GM12892 (cell line): ENCODE results near the gene KCNT1.

Experiments
- POLR2A ChIP-seq: IDR thresholded peaks from 2 replicates; pipeline ENCODE4 v1.6.1; 2011; ENCODE audit warnings: low read depth, low read length, control low read depth
- TAF1 ChIP-seq: IDR thresholded peaks from 2 replicates; pipeline ENCODE4 v1.6.1; 2011; ENCODE audit warnings: low read depth, mild to moderate bottlenecking, control low read depth, low read length, borderline replicate concordance

DNA sequence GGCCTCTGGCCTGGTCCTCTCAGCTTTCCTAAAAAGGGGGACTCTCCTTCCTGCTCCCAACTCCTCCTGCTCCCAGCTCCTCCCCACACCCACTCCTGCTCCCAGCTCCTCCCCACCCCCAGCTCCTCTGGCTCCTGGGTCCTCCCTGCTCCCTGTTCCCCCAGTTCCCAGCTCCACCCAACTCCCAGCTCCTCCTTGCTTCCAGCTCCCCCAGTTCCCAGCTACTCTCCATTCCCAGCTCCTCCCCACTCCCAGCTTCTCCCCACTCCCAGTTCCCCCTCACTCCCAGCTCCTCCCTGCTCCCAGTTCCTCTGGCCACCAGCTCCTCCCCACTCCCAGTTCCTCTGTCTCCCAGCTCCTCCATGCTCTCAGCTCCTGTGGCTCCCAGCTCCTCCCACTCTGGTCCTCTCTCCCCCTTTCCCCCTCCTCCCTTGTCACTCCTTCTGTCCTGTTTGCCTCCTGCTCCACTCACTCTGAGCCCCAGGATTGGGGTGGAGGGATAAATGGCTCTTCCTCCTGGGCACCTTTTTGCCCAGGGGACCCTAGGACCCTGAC lies 75.7 kb downstream of the KCNT1 start:
- no peak for TF ChIP-seq POLR2A
- no peak for TF ChIP-seq TAF1
